Stomach (tissue), 9 donors: ENCODE measurements around the gene PTHLH. TPM values are rescaled to one million over a fixed set of nuclear protein-coding genes. Genes with fewer than 3 reads are reported as not detected.

ENCODE experiments used
- DNase-seq, 2 donors: peaks; one replicate each; pipeline versions ENCODE4 v3.0.0 to v3.0.0-alpha.2; 2013 to 2019
- H3K27ac ChIP-seq, 5 donors: fragments of 200-600 bp in 4 of 5; sonication (generic) in 4 of 5; one replicate each; pipeline ENCODE4 v1.5.1; 2013 to 2019; ENCODE audit warnings: mild to moderate bottlenecking in 1 of 5, moderate library complexity in 1 of 5
- H3K27me3 ChIP-seq, 3 donors: fragments of 200-600 bp; sonication (generic); one replicate each; pipeline ENCODE4 v1.5.1; 2017 to 2019; ENCODE audit warnings: mixed run types in 1 of 3
- H3K36me3 ChIP-seq, 4 donors: fragments of 200-600 bp; sonication (generic); 1 replicate in 3 of 4; 2 replicates in 1 of 4; pipeline ENCODE4 v1.5.1; 2016 to 2019
- H3K4me1 ChIP-seq, 4 donors: fragments of 200-600 bp; sonication (generic); one replicate each; pipeline ENCODE4 v1.5.1; 2016 to 2019
- H3K4me3 ChIP-seq, 4 donors: fragments of 200-600 bp; sonication (generic) in 3 of 4; one replicate each; pipeline ENCODE4 v1.5.1; 2016 to 2019; ENCODE audit warnings: mild to moderate bottlenecking in 1 of 4
- H3K9me3 ChIP-seq, 4 donors: fragments of 200-600 bp; sonication (generic); one replicate each; pipeline ENCODE4 v1.5.1; 2016 to 2019
- EP300 ChIP-seq: sonication (generic); formaldehyde crosslinking; IDR thresholded peaks from one replicate; pipeline ENCODE4 v1.6.1; 2017; ENCODE audit warnings: antibody characterized with exemption
- POLR2A ChIP-seq, 4 donors: fragments of 450-650 bp; IDR thresholded peaks; one replicate each; pipeline ENCODE4 v1.6.1; 2016; ENCODE audit warnings: antibody characterized with exemption in 4 of 4, control low read depth in 2 of 4, mild to moderate bottlenecking in 1 of 4, moderate library complexity in 1 of 4
- POLR2AphosphoS5 ChIP-seq, 3 donors: sonication (generic); formaldehyde crosslinking; IDR thresholded peaks; one replicate each; pipeline ENCODE4 v1.6.1; 2016; ENCODE audit warnings: antibody characterized with exemption in 3 of 3
- WGBS, 5 donors: extraction: QIAGEN DNeasy Blood & Tissue Kit in 3 of 5; methylation state at CpG; one replicate each; pipeline versions ENCODE4 v1.1.5 to v1.1.7; 2013 to 2018; 5-methylcytosine and 5-hydroxymethylcytosine counted together
- intact Hi-C: fragments of 100-400 bp; cut with DNase I; formaldehyde crosslinking; loops from one replicate; pipeline ENCODE4 v1.15.1; 2023; ENCODE audit warnings: low total_unique reads
- polyA plus RNA-seq, 3 donors: library from polyadenylated mRNA; stranded (reverse); fragments of 200-250 nt; gene quantifications; one replicate each; pipeline ENCODE4 v1.2.3, GENCODE V29; 2013
- total RNA-seq, 5 donors: library from RNA; depleted of rRNA; stranded (reverse); fragments of >200 nt; gene quantifications; one replicate each; pipeline versions ENCODE4 v1.1.0 to v1.2.3, GENCODE V29; 2014 to 2016
- TF ChIP-seq, protein P1 (sequence below), 7 experiments: fragments of 450-650 bp in 4 of 7; fragments of 200-600 bp in 3 of 7; sonication (generic) in 3 of 7; IDR thresholded peaks; one replicate each; pipeline ENCODE4 v1.5.1; 2016 to 2019; ENCODE audit warnings: antibody characterized with exemption in 7 of 7, control low read depth in 2 of 7, mild to moderate bottlenecking in 1 of 7
- donor health status: healthy with polysubstance abuse.
- donor health status: Bipolar disorder and iron deficiency.
- donor health status: healthy.

Gene PTHLH
- total and polyA plus RNA-seq, 8 donors = 0.58 to 4.8 (median 1.7) TPM; not detected in 2

DNA sequence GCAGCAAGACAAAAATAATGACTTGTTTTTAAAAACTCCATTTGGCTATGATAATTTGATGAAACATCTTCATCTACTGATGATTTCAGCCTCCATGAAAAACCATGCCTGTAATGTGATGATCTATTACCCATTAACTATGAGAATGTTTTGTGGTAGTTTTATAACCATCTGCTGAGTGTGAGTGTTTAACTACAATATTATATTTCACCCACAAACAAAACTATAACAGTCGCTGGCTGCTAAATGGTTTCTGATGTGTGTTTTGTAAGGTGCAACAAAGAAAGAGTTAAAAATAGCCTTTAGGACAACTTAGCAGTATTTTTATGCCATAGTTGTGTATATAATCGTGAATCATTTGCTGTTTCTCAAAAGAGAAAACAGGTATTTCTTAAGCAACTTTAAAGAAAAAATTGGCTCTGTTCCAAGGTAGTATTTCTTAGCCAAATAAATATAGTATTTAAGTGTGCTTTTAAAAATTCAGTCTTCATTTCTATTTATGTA lies 4.9 kb downstream of the PTHLH start:
- H3K27me3 ChIP-seq = peaks cover 3 to 68% (median 20%) of the 10 kb centered on the region in 3 donors
- H3K9me3 ChIP-seq = no peaks in the 10 kb centered on the region
- H3K4me3 ChIP-seq = no peak overlapping the region
- intact Hi-C loops = no loop called here
- no peak overlapping the region for H3K27ac ChIP-seq
- WGBS, 5 donors = 41 to 56% (median 46%) methylated on average over 2 of the region's 2 CpGs
- TF ChIP-seq POLR2AphosphoS5 (IDR thresholded peaks at IDR 0.05) = no peak
- no peak for TF ChIP-seq EP300
- no peak for DNase-seq
- H3K4me1 ChIP-seq = peaks cover 19 to 41% (median 37%) of the 10 kb centered on the region in 4 donors
- H3K36me3 ChIP-seq = peaks cover 0 to 6% (median 0%) of the 10 kb centered on the region in 4 donors

DNA sequence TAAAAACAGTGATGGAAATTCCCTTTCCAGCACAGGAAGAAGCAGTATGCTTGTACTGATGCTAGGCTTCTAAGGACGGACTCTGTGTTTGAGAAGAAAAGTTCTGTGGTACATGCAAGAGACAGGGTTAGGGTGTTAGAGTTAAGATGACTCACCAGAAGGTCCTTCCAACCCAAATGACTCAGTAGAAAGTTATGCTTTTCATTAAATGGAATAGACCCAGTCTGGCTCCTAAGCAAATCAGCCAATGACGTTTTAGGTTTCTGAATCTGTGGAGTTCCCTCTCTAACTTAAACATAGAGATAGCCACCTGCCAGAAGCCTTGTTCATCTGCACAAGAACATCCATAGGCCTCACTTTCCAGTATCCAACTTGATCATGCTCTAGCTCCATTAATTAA lies 5.7 kb downstream of the PTHLH start:
- Histone ChIP-seq H3K27me3 (peaks cover 3 to 68% (median 20%) of the 10 kb centered on the region in 3 donors), H3K27ac (no peak overlapping the region), H3K36me3 (peaks cover 0 to 6% (median 0%) of the 10 kb centered on the region in 4 donors), H3K4me1 (peaks cover 19 to 41% (median 37%) of the 10 kb centered on the region in 4 donors), H3K4me3 (no peak overlapping the region), H3K9me3 (no peaks in the 10 kb centered on the region)
- TF ChIP-seq POLR2A (IDR thresholded peaks at IDR 0.05) = no peak
- TF ChIP-seq, protein P1, sequence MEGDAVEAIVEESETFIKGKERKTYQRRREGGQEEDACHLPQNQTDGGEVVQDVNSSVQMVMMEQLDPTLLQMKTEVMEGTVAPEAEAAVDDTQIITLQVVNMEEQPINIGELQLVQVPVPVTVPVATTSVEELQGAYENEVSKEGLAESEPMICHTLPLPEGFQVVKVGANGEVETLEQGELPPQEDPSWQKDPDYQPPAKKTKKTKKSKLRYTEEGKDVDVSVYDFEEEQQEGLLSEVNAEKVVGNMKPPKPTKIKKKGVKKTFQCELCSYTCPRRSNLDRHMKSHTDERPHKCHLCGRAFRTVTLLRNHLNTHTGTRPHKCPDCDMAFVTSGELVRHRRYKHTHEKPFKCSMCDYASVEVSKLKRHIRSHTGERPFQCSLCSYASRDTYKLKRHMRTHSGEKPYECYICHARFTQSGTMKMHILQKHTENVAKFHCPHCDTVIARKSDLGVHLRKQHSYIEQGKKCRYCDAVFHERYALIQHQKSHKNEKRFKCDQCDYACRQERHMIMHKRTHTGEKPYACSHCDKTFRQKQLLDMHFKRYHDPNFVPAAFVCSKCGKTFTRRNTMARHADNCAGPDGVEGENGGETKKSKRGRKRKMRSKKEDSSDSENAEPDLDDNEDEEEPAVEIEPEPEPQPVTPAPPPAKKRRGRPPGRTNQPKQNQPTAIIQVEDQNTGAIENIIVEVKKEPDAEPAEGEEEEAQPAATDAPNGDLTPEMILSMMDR (IDR thresholded peaks at IDR 0.05) = no peak
- WGBS, 5 donors = 35 to 54% (median 45%) methylated on average over 2 of the region's 2 CpGs
- DNase-seq = no peak
- intact Hi-C loops = no loop called here

DNA sequence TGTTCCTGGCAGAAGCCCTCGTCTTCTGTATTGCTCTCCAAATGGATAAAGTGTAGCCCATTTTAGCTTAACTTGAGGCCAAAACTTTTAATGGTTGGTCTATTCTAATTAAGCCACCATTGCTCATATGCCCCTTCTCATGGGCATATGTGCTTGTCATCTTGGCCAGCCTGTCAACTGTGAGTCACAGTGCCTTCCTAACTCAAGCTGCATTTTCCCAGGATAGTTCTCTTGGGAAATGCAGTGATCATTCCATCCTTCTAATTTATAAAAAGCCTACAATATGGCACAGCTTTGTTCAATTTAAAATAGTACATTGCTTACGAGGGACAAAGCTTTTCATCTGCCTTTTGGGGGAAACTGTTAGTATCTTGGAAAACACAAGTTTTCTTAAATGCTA lies 6.6 kb downstream of the PTHLH start:
- Histone ChIP-seq H3K4me3 (no peak overlapping the region), H3K27me3 (peaks cover 0 to 61% (median 20%) of the 10 kb centered on the region in 3 donors), H3K4me1 (peaks cover 18 to 34% (median 32%) of the 10 kb centered on the region in 4 donors), H3K9me3 (no peaks in the 10 kb centered on the region), H3K27ac (no peak overlapping the region), H3K36me3 (peaks cover 0 to 6% (median 0%) of the 10 kb centered on the region in 4 donors)
- no peak for DNase-seq
- TF ChIP-seq EP300 (no peak), POLR2A (IDR thresholded peaks at IDR 0.05) (no peak), POLR2AphosphoS5 (IDR thresholded peaks at IDR 0.05) (no peak)
- TF ChIP-seq, protein P1 (IDR thresholded peaks at IDR 0.05) = no peak
- intact Hi-C loops = no loop called here
- 82 to 93% (median 92%) methylated on average over 2 of the region's 2 CpGs for WGBS, 5 donors

DNA sequence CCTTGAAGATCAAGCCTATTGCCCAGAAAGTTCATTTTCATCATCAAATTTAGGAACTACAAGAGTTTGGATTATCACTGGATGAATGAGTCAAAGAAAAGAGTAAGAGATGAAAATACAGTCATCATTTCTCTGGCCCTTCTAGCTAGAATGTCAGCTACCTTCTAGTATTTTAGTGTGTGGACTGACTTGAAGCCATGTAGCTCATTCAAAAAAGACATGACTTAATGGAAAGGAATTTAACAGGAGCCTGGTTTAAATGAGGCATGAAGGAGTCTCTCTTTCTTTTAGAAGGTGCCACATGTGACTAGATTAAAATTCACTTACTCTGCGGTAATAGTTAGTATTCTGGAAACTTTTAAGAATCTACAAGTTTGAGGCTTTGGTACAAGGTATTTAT lies 7.1 kb downstream of the PTHLH start:
- Histone ChIP-seq H3K36me3 (peaks cover 0 to 6% (median 0%) of the 10 kb centered on the region in 4 donors), H3K4me1 (peaks cover 13 to 28% (median 27%) of the 10 kb centered on the region in 4 donors), H3K27me3 (peaks cover 0 to 55% (median 17%) of the 10 kb centered on the region in 3 donors), H3K4me3 (no peak overlapping the region), H3K27ac (no peak overlapping the region), H3K9me3 (no peaks in the 10 kb centered on the region)
- 5 to 97% (median 53%) methylated on average over 1 of the region's 1 CpG for WGBS, 5 donors
- intact Hi-C loops = no loop called here
- TF ChIP-seq POLR2A (IDR thresholded peaks at IDR 0.05) = no peak
- TF ChIP-seq EP300 = no peak
- TF ChIP-seq POLR2AphosphoS5 (IDR thresholded peaks at IDR 0.05) = no peak
- TF ChIP-seq, protein P1 (IDR thresholded peaks at IDR 0.05) = no peak
- no peak for DNase-seq

DNA sequence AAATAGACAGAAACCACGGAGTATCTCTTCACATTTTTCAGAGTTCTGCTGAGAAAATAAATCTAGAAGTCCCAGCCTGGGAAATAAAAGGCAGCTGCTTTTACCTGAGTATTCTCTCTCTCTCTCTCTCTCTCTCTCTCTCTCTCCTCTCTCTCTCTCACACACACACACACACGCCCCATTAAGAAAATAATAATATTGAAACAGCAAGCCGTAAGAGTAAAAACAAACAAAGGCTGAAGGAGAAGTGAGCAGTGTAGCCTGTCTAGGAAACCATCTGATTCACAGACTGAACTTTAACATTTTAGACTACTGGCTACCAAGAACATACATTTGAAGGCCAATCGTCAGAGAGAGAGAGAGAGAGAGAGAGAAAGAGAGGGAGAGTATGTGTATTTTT lies 8.4 kb downstream of the PTHLH start:
- 25 to 44% (median 34%) methylated on average over 4 of the region's 4 CpGs for WGBS, 5 donors
- DNase-seq = no peak
- Histone ChIP-seq H3K9me3 (no peaks in the 10 kb centered on the region), H3K36me3 (peaks cover 0 to 6% (median 0%) of the 10 kb centered on the region in 4 donors), H3K27ac (no peak overlapping the region), H3K4me1 (peaks cover 5 to 18% (median 16%) of the 10 kb centered on the region in 4 donors), H3K27me3 (peaks cover 0 to 42% (median 8%) of the 10 kb centered on the region in 3 donors), H3K4me3 (no peak overlapping the region)
- intact Hi-C loops = no loop called here
- no peak for TF ChIP-seq EP300
- no peak for TF ChIP-seq POLR2A (IDR thresholded peaks at IDR 0.05)
- TF ChIP-seq POLR2AphosphoS5 (IDR thresholded peaks at IDR 0.05) = no peak
- TF ChIP-seq, protein P1 (IDR thresholded peaks at IDR 0.05) = no peak
